Keratinocyte (primary cell): ENCODE data around the gene FOXD2. TPM values are rescaled to one million over a fixed set of nuclear protein-coding genes. Genes with fewer than 3 reads are reported as not detected.

Source experiments
- DNase-seq: peaks from one replicate; pipeline ENCODE4 v3.0.0-alpha.2; 2011; ENCODE audit warnings: low read depth, missing footprints, low spot score
- FAIRE-seq: peaks from 2 replicates; lab custom pipeline; 2011; peaks lifted over from hg19 to GRCh38; lab: Jason Lieb, UNC
- H2AFZ ChIP-seq: 2 replicates; pipeline ENCODE4 v1.6.0; 2012; ENCODE audit warnings: low read length, control low read depth, inconsistent platforms; ENCODE audit not compliant: control insufficient read depth
- H3K27ac ChIP-seq: 2 replicates; pipeline ENCODE4 v1.5.1; 2011; ENCODE audit warnings: low read length; ENCODE audit not compliant: control insufficient read depth, insufficient read depth
- H3K27me3 ChIP-seq: 3 replicates; pipeline ENCODE4 v1.6.0; 2011; ENCODE audit warnings: low read length; ENCODE audit not compliant: control insufficient read depth, insufficient read depth; ENCODE audit errors: extremely low read depth
- H3K36me3 ChIP-seq, 2 experiments: 2 replicates in 1 of 2; 3 replicates in 1 of 2; pipeline ENCODE4 v1.5.1; 2011; ENCODE audit warnings: low read length in 2 of 2, mild to moderate bottlenecking in 1 of 2; ENCODE audit not compliant: control insufficient read depth in 2 of 2, insufficient read depth in 2 of 2; ENCODE audit errors: extremely low read depth in 1 of 2
- H3K4me1 ChIP-seq: 3 replicates; pipeline ENCODE4 v1.5.1; 2011; ENCODE audit warnings: low read length; ENCODE audit not compliant: control insufficient read depth, insufficient read depth; ENCODE audit errors: extremely low read depth
- H3K4me2 ChIP-seq: 3 replicates; pipeline ENCODE4 v1.6.0; 2011; ENCODE audit warnings: low read depth, low read length; ENCODE audit not compliant: control insufficient read depth, insufficient read depth; ENCODE audit errors: extremely low read depth
- H3K4me3 ChIP-seq, 3 experiments: fragments of 200-600 bp in 1 of 3; sonication (generic) in 1 of 3; 2 replicates in 2 of 3; 3 replicates in 1 of 3; pipeline ENCODE4 v1.5.1; 2011 to 2016; ENCODE audit warnings: low read length in 3 of 3, mild to moderate bottlenecking in 3 of 3, control low read depth in 2 of 3, inconsistent platforms in 1 of 3, low read depth in 1 of 3, mixed read lengths in 1 of 3, mixed run types in 1 of 3, moderate library complexity in 1 of 3; ENCODE audit not compliant: control insufficient read depth in 2 of 3, insufficient read depth in 2 of 3; ENCODE audit errors: extremely low read depth in 1 of 3
- H3K79me2 ChIP-seq: 2 replicates; pipeline ENCODE4 v1.6.0; 2012; ENCODE audit warnings: low read length; ENCODE audit not compliant: control insufficient read depth, insufficient read depth
- H3K9ac ChIP-seq: 3 replicates; pipeline ENCODE4 v1.6.0; 2011; ENCODE audit warnings: low read length; ENCODE audit not compliant: control insufficient read depth, insufficient read depth; ENCODE audit errors: extremely low read depth
- H3K9me1 ChIP-seq: 3 replicates; pipeline ENCODE4 v1.6.0; 2011; ENCODE audit warnings: low read length; ENCODE audit not compliant: control insufficient read depth, insufficient read depth; ENCODE audit errors: extremely low read depth
- H3K9me3 ChIP-seq: 2 replicates; pipeline ENCODE4 v1.5.1; 2012; ENCODE audit warnings: low read depth, low read length; ENCODE audit not compliant: control insufficient read depth
- H4K20me1 ChIP-seq: 3 replicates; pipeline ENCODE4 v1.6.0; 2011; ENCODE audit warnings: low read length; ENCODE audit not compliant: control insufficient read depth, insufficient read depth; ENCODE audit errors: extremely low read depth
- EZH2 ChIP-seq: IDR thresholded peaks from one replicate; pipeline ENCODE4 v1.6.1; 2012; ENCODE audit warnings: inconsistent platforms, mild to moderate bottlenecking, low read length, moderate library complexity
- dilution Hi-C: fragments of 300-500 bp; cut with MboI; formaldehyde crosslinking; loops from one replicate; pipeline ENCODE4 v1.7.0; 2020; ENCODE audit warnings: low sequenced_read_pairs; ENCODE audit not compliant: extremely low pct_ligation_motif_present
- polyA plus RNA-seq, 5 experiments: library from polyadenylated mRNA; depleted of rRNA in 3 of 5; stranded (reverse) in 3 of 5; stranded (forward) in 1 of 5; unstranded in 1 of 5; fragments of >200 nt; gene quantifications; 1 replicate in 1 of 5; 2 replicates in 3 of 5; 3 replicates in 1 of 5; pipeline versions ENCODE4 v1.2.1 to v1.2.3, GENCODE V29; 2011 to 2012; ENCODE audit warnings: missing spikeins in 2 of 5, low read depth in 1 of 5, low replicate concordance in 1 of 5
- TF ChIP-seq, protein P1 (sequence below), 3 experiments: IDR thresholded peaks in 1 of 3; conservative IDR thresholded peaks in 1 of 3; optimal IDR thresholded peaks in 1 of 3; 2 replicates in 2 of 3; 3 replicates in 1 of 3; pipeline versions ENCODE3 to v1.5.1; 2011; ENCODE audit warnings: low read length in 3 of 3, mild to moderate bottlenecking in 3 of 3, moderate library complexity in 2 of 3, control low read depth in 1 of 3, inconsistent platforms in 1 of 3; ENCODE audit not compliant: insufficient read depth in 2 of 3; ENCODE audit errors: extremely low read depth in 1 of 3

The FOXD2 gene
- polyA plus RNA-seq, 1 donor (not counting 4 experiments of a cell fraction or from before 2014, with no cell fraction given), result 0.04 TPM

- H3K4me3 ChIP-seq, result no peak overlapping the region
- H3K79me2 ChIP-seq, result no peaks in the 10 kb centered on the region
- H3K9ac ChIP-seq, result no peak overlapping the region
- H3K27me3 ChIP-seq, result peaks cover 96% of the 10 kb centered on the region
- TF ChIP-seq, protein P1, sequence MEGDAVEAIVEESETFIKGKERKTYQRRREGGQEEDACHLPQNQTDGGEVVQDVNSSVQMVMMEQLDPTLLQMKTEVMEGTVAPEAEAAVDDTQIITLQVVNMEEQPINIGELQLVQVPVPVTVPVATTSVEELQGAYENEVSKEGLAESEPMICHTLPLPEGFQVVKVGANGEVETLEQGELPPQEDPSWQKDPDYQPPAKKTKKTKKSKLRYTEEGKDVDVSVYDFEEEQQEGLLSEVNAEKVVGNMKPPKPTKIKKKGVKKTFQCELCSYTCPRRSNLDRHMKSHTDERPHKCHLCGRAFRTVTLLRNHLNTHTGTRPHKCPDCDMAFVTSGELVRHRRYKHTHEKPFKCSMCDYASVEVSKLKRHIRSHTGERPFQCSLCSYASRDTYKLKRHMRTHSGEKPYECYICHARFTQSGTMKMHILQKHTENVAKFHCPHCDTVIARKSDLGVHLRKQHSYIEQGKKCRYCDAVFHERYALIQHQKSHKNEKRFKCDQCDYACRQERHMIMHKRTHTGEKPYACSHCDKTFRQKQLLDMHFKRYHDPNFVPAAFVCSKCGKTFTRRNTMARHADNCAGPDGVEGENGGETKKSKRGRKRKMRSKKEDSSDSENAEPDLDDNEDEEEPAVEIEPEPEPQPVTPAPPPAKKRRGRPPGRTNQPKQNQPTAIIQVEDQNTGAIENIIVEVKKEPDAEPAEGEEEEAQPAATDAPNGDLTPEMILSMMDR (optimal IDR thresholded peaks at IDR 0.05 in 1 of 3, IDR thresholded peaks at IDR 0.05 in 1 of 3, conservative IDR thresholded peaks at IDR 0.05 in 1 of 3; ENCODE audit: extremely low read depth in 1 of 3, insufficient read depth in 2 of 3, low read length in 3 of 3), result no peak
- TF ChIP-seq EZH2, result peak; percentile 58
- H3K9me3 ChIP-seq, result no peaks in the 10 kb centered on the region
- no peak for DNase-seq
- H3K27ac ChIP-seq, result no peak overlapping the region
- H3K36me3 ChIP-seq, result no peaks in the 10 kb centered on the region
- H3K4me2 ChIP-seq, result no peak overlapping the region
- peaks cover 8% of the 10 kb centered on the region for H4K20me1 ChIP-seq
- no peak overlapping the region for H2AFZ ChIP-seq
- peaks cover 8% of the 10 kb centered on the region for H3K4me1 ChIP-seq
- H3K9me1 ChIP-seq, result no peaks in the 10 kb centered on the region
- dilution Hi-C loops, result no loop called here
- no peak for FAIRE-seq
Observed at GRCh38 chr1:47442842-47443529, 5.1 kb downstream of the FOXD2 start.

- Histone ChIP-seq H3K4me1 (peaks cover 8% of the 10 kb centered on the region), H3K27ac (no peak overlapping the region), H3K79me2 (no peaks in the 10 kb centered on the region), H3K36me3 (no peaks in the 10 kb centered on the region), H4K20me1 (peaks cover 8% of the 10 kb centered on the region), H3K9me1 (no peaks in the 10 kb centered on the region), H3K4me3 (no peak overlapping the region), H3K27me3 (peaks cover 99% of the 10 kb centered on the region), H3K4me2 (no peak overlapping the region), H2AFZ (no peak overlapping the region), H3K9ac (no peak overlapping the region), H3K9me3 (no peaks in the 10 kb centered on the region)
- TF ChIP-seq, protein P1 (optimal IDR thresholded peaks at IDR 0.05 in 1 of 3, IDR thresholded peaks at IDR 0.05 in 1 of 3, conservative IDR thresholded peaks at IDR 0.05 in 1 of 3; ENCODE audit: extremely low read depth in 1 of 3, insufficient read depth in 2 of 3, low read length in 3 of 3), result no peak
- no peak for TF ChIP-seq EZH2
- FAIRE-seq (no peak), DNase-seq (no peak)
- dilution Hi-C loops, result no loop called here
Observed at GRCh38 chr1:47443530-47444296, 5.9 kb downstream of the FOXD2 start.
